ENCODE data around the gene TSR3. TPM values are rescaled to one million over a fixed set of nuclear protein-coding genes. Genes with fewer than 3 reads are reported as not detected.
A peak's percentile ranks its signal among the peaks of the same experiment; 100 is the strongest.

TSR3 gene
- polyA plus RNA-seq, 1 of the 3 experiments (the other 2 are of a cell fraction), result 87.3 TPM

- no peak overlapping the region for H3K27ac ChIP-seq (ENCODE audit: low read depth in 2 of 2, low read length in 1 of 2)
- H3K27me3 ChIP-seq (ENCODE audit: insufficient read depth), result no peaks in the 10 kb centered on the region
- no peaks in the 10 kb centered on the region for H3K9me3 ChIP-seq
- no peak overlapping the region for H2AFZ ChIP-seq (ENCODE audit: low read depth)
- H3K4me2 ChIP-seq, result no peak overlapping the region
- no peaks in the 10 kb centered on the region for H4K20me1 ChIP-seq (ENCODE audit: insufficient read depth)
- no peaks in the 10 kb centered on the region for H3K9me2 ChIP-seq
- WGBS (ENCODE audit: low lambda C conversion rate), result 96% methylated on average over 9 of the region's 21 CpGs
- H3K4me3 ChIP-seq (ENCODE audit: low read depth in 2 of 2, low read length in 1 of 2), result no peak overlapping the region
- H3K36me3 ChIP-seq (replicated peaks in 1 of 2; ENCODE audit: control insufficient read depth in 1 of 2, insufficient read depth in 2 of 2, low read length in 1 of 2), result peaks cover 0 to 13% of the 10 kb centered on the region in 2 experiments
- no peak overlapping the region for H3K9ac ChIP-seq
- ChIA-PET POLR2A (no interaction called here), CTCF (no interaction called here)
- no peaks in the 10 kb centered on the region for H3K4me1 ChIP-seq (ENCODE audit: control insufficient read depth in 1 of 2, insufficient read depth in 2 of 2, low read depth in 1 of 2, low read length in 1 of 2)
- H3K79me2 ChIP-seq (ENCODE audit: insufficient read depth), result no peaks in the 10 kb centered on the region
- H3F3A ChIP-seq (replicated peaks; ENCODE audit: insufficient read depth), result no peaks in the 10 kb centered on the region
- no peak for TF ChIP-seq POLR2AphosphoS5 (IDR thresholded peaks at IDR 0.05; ENCODE audit: low read depth, low read length)
- TF ChIP-seq USF2 (IDR thresholded peaks at IDR 0.05; ENCODE audit: borderline replicate concordance, low read depth, low read length), result no peak
- TF ChIP-seq IRF3 (IDR thresholded peaks at IDR 0.05; ENCODE audit: low read depth, low read length), result no peak
- DNase-seq, result peak; percentile 25
Observed at GRCh38 chr16:1397779-1398178, 46.1 kb upstream of the TSR3 start.

GRCh38 chr16:1395444-1396031 lies 43.9 kb upstream of the TSR3 start:
- Histone ChIP-seq H3K4me3 (ENCODE audit: low read depth in 2 of 2, low read length in 1 of 2) (no peak overlapping the region), H3K79me2 (ENCODE audit: insufficient read depth) (no peaks in the 10 kb centered on the region), H3K4me1 (ENCODE audit: control insufficient read depth in 1 of 2, insufficient read depth in 2 of 2, low read depth in 1 of 2, low read length in 1 of 2) (no peaks in the 10 kb centered on the region), H3K27me3 (ENCODE audit: insufficient read depth) (no peaks in the 10 kb centered on the region), H3K4me2 (no peak overlapping the region), H2AFZ (ENCODE audit: low read depth) (no peak overlapping the region), H3K27ac (ENCODE audit: low read depth in 2 of 2, low read length in 1 of 2) (no peak overlapping the region), H3K9ac (no peak overlapping the region), H3F3A (replicated peaks; ENCODE audit: insufficient read depth) (no peaks in the 10 kb centered on the region), H3K9me2 (no peaks in the 10 kb centered on the region), H3K36me3 (replicated peaks in 1 of 2; ENCODE audit: control insufficient read depth in 1 of 2, insufficient read depth in 2 of 2, low read length in 1 of 2) (peaks cover 0 to 6% of the 10 kb centered on the region in 2 experiments), H3K9me3 (no peaks in the 10 kb centered on the region), H4K20me1 (ENCODE audit: insufficient read depth) (no peaks in the 10 kb centered on the region)
- CTCF ChIA-PET, result no interaction called here
- POLR2A ChIA-PET, result no interaction called here
- WGBS (ENCODE audit: low lambda C conversion rate), result 95% methylated on average over 14 of the region's 22 CpGs
- TF ChIP-seq REST (IDR thresholded peaks at IDR 0.05; ENCODE audit: low read depth, low read length), result no peak
- no peak for TF ChIP-seq USF2 (IDR thresholded peaks at IDR 0.05; ENCODE audit: borderline replicate concordance, low read depth, low read length)
- TF ChIP-seq GABPA (IDR thresholded peaks at IDR 0.05; ENCODE audit: low read depth), result no peak
- no peak for TF ChIP-seq MAX (IDR thresholded peaks at IDR 0.05; ENCODE audit: low read depth)
- no peak for TF ChIP-seq TEAD4 (IDR thresholded peaks at IDR 0.05; ENCODE audit: borderline replicate concordance, insufficient read depth)
- no peak for TF ChIP-seq FOXJ3 (CRISPR knock-in tag; IDR thresholded peaks at IDR 0.05)
- TF ChIP-seq RAD21 (IDR thresholded peaks at IDR 0.05; ENCODE audit: low read length), result no peak
- no peak for TF ChIP-seq POLR2AphosphoS5 (IDR thresholded peaks at IDR 0.05; ENCODE audit: low read depth, low read length)
- no peak for TF ChIP-seq SIN3A (IDR thresholded peaks at IDR 0.05; ENCODE audit: borderline replicate concordance, low read depth, low read length)
- TF ChIP-seq CTCF (IDR thresholded peaks at IDR 0.05), result no peak
- no peak for DNase-seq

Data from SK-N-SH (cell line).